Nephron progenitor cell (in vitro differentiated cells): ENCODE data around the gene BSPRY.

ENCODE experiments used
- DNase-seq: peaks from one replicate; pipeline ENCODE4 v3.0.0; 2021
- H3K27ac Mint-ChIP-seq: 2 replicates; pipeline ENCODE4 v1.8.0; 2021; ENCODE audit warnings: mild to moderate bottlenecking, moderate library complexity, mixed read lengths
- H3K27me3 Mint-ChIP-seq: 2 replicates; pipeline ENCODE4 v1.8.0; 2021; ENCODE audit warnings: mild to moderate bottlenecking, low read depth, mixed read lengths; ENCODE audit not compliant: poor library complexity
- H3K36me3 Mint-ChIP-seq: 2 replicates; pipeline ENCODE4 v1.8.0; 2021; ENCODE audit warnings: low read depth, mixed read lengths
- H3K4me1 Mint-ChIP-seq: 2 replicates; pipeline ENCODE4 v1.8.0; 2021; ENCODE audit warnings: mixed read lengths
- H3K4me3 Mint-ChIP-seq: 2 replicates; pipeline ENCODE4 v1.8.0; 2021; ENCODE audit warnings: mild to moderate bottlenecking, moderate library complexity, mixed read lengths
- H3K9me3 Mint-ChIP-seq: 2 replicates; pipeline ENCODE4 v1.8.0; 2021; ENCODE audit warnings: mild to moderate bottlenecking, moderate library complexity, mixed read lengths
- CTCF ChIP-seq: fragments of 200-600 bp; sonication (generic); IDR thresholded peaks from 2 replicates; pipeline ENCODE4 v1.5.0; 2021; ENCODE audit warnings: antibody characterized with exemption

The BSPRY gene

DNA sequence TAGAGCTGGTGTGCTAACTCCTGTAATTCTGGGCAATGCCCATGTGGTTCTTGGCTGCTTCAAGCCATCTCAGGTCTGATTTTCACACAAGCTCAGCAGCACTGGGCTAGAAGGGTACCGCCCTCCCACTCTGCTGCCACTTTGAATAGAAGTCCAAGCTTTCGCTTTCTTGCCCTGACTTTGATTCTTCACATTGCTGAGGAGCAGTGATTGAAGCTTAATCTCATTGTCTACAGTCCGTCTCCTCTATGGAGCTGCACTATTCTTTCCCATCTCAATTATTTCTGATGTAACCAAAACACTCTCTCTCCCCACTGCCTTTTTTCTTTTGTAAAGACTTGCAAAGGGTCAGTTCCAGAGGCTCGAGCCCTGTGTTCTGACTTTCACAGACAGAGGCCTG is 33.3 kb upstream of the BSPRY start:
- DNase-seq: no peak
- Mint-ChIP-seq H3K4me3 (no peak overlapping the region), H3K27ac (peak overlapping the region; percentile 40), H3K27me3 (peaks cover 21% of the 10 kb centered on the region), H3K4me1 (no peaks in the 10 kb centered on the region), H3K9me3 (no peaks in the 10 kb centered on the region), H3K36me3 (no peaks in the 10 kb centered on the region)
- no peak for TF ChIP-seq CTCF

GRCh38 chr9:113317777-113318176 is 31.6 kb upstream of the BSPRY start:
- Mint-ChIP-seq H3K9me3 (no peaks in the 10 kb centered on the region), H3K36me3 (no peaks in the 10 kb centered on the region), H3K4me1 (no peaks in the 10 kb centered on the region), H3K27me3 (peaks cover 22% of the 10 kb centered on the region), H3K27ac (no peak overlapping the region), H3K4me3 (no peak overlapping the region)
- no peak for TF ChIP-seq CTCF
- no peak for DNase-seq

- Mint-ChIP-seq H3K4me3 (no peak overlapping the region), H3K36me3 (no peaks in the 10 kb centered on the region), H3K4me1 (no peaks in the 10 kb centered on the region), H3K27ac (no peak overlapping the region), H3K9me3 (no peaks in the 10 kb centered on the region), H3K27me3 (peaks cover 26% of the 10 kb centered on the region)
- no peak for TF ChIP-seq CTCF
- no peak for DNase-seq
Measured at GRCh38 chr9:113319054-113319453, 30.3 kb upstream of the BSPRY start.

DNA sequence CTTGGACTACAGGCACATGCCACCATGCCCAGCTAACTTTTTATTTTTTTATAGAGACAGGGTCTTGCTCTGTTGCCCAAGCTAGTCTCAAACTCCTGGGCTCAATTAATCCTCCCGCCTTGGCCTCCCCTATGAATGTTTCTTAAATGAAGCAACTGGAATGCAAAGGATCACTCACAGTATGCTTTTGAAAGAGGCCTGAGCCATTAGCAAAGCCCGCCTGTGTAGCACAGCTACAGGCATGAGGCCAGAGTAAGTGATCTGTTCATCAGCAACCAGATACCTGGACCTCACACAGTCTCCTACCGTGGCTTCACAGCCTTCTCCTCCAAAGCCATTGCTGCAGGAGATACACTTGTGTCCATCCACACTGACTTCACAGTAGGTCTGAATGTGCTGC is 29.3 kb upstream of the BSPRY start:
- Mint-ChIP-seq H3K4me1 (no peaks in the 10 kb centered on the region), H3K27ac (no peak overlapping the region), H3K36me3 (no peaks in the 10 kb centered on the region), H3K9me3 (no peaks in the 10 kb centered on the region), H3K27me3 (peaks cover 29% of the 10 kb centered on the region), H3K4me3 (no peak overlapping the region)
- no peak for TF ChIP-seq CTCF
- DNase-seq: no peak

- Mint-ChIP-seq H3K4me1 (no peaks in the 10 kb centered on the region), H3K27me3 (peaks cover 18% of the 10 kb centered on the region), H3K27ac (no peak overlapping the region), H3K4me3 (no peak overlapping the region), H3K9me3 (no peaks in the 10 kb centered on the region), H3K36me3 (no peaks in the 10 kb centered on the region)
- TF ChIP-seq CTCF: no peak
- no peak for DNase-seq
Measured at GRCh38 chr9:113322671-113323070, 26.7 kb upstream of the BSPRY start.

DNA sequence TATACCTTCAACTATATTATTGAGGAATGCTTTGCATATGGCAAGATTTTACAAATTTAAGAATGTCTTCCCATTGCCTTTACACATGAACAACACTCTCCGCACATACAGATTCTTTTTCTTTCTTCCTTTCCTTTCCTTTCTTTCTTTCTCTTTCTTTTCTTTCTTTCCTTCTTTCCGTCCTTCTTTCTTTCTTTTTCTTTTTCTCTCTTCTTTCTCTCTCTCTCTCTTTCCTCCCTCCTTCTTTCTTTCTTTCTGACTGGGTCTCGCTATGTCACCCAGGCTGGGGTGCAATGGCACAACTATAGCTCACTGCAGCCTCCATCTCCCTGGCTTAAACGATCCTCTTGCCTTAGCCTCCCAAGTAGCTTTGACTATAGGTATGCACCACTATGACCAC is 23.1 kb upstream of the BSPRY start:
- no peak for TF ChIP-seq CTCF
- Mint-ChIP-seq H3K4me3 (no peak overlapping the region), H3K27ac (no peak overlapping the region), H3K9me3 (no peaks in the 10 kb centered on the region), H3K4me1 (peaks cover 6% of the 10 kb centered on the region), H3K27me3 (peaks cover 7% of the 10 kb centered on the region), H3K36me3 (no peaks in the 10 kb centered on the region)
- DNase-seq: no peak
